CD4-positive, CD25-positive, alpha-beta regulatory T cell (primary cell): ENCODE data around the gene MUS81. TPM values are rescaled to one million over a fixed set of nuclear protein-coding genes. Genes with fewer than 3 reads are reported as not detected.

Source experiments
- ATAC-seq, 2 donors: fragments of 150-1000 bp; cut with Tn5 transposase; one replicate each; pipeline ENCODE4 v1.10.0; 2021; ENCODE audit warnings: low read depth in 2 of 2, moderate number of reproducible peaks in 2 of 2, moderate library complexity in 1 of 2
- DNase-seq, 3 donors: peaks; one replicate each; pipeline versions ENCODE4 v3.0.0 to v3.0.0-alpha.2; 2012 to 2022; ENCODE audit warnings: mixed read lengths in 1 of 3
- H3K27ac ChIP-seq: one replicate; pipeline ENCODE4 v1.7.0; 2013; ENCODE audit warnings: mild to moderate bottlenecking, low read length; ENCODE audit not compliant: insufficient read depth, poor library complexity, severe bottlenecking
- H3K27me3 ChIP-seq: one replicate; pipeline ENCODE4 v1.7.0; 2013; ENCODE audit warnings: low read length; ENCODE audit not compliant: control insufficient read depth, insufficient read depth
- H3K36me3 ChIP-seq: one replicate; pipeline ENCODE4 v1.7.0; 2013; ENCODE audit warnings: mild to moderate bottlenecking, low read length, moderate library complexity; ENCODE audit not compliant: control insufficient read depth, insufficient read depth
- H3K4me1 ChIP-seq: 2 replicates; pipeline ENCODE4 v1.7.0; 2013; ENCODE audit warnings: mild to moderate bottlenecking, low read length; ENCODE audit not compliant: insufficient read depth, control insufficient read depth, poor library complexity, severe bottlenecking
- H3K4me3 ChIP-seq: one replicate; pipeline ENCODE4 v1.7.0; 2013; ENCODE audit warnings: low read depth, mild to moderate bottlenecking, low read length, moderate library complexity
- H3K9me3 ChIP-seq, 2 experiments: 1 replicate in 1 of 2; 2 replicates in 1 of 2; pipeline ENCODE4 v1.7.0; 2013; ENCODE audit warnings: low read length in 2 of 2, mild to moderate bottlenecking in 1 of 2, moderate library complexity in 1 of 2; ENCODE audit not compliant: control insufficient read depth in 2 of 2
- H3K27ac Mint-ChIP-seq, 3 donors: one replicate each; pipeline ENCODE4 v1.8.0; 2020 to 2022; ENCODE audit warnings: mild to moderate bottlenecking in 3 of 3, mixed read lengths in 3 of 3, moderate library complexity in 2 of 3
- H3K27me3 Mint-ChIP-seq: one replicate; pipeline ENCODE4 v1.8.0; 2022; ENCODE audit warnings: mild to moderate bottlenecking, mixed read lengths
- H3K36me3 Mint-ChIP-seq: one replicate; pipeline ENCODE4 v1.8.0; 2020; ENCODE audit warnings: mixed read lengths
- H3K4me1 Mint-ChIP-seq, 4 donors: one replicate each; pipeline ENCODE4 v1.8.0; 2020 to 2022; ENCODE audit warnings: mixed read lengths in 4 of 4, mild to moderate bottlenecking in 1 of 4
- H3K4me3 Mint-ChIP-seq, 4 donors: one replicate each; pipeline ENCODE4 v1.8.0; 2020 to 2022; ENCODE audit warnings: mild to moderate bottlenecking in 4 of 4, mixed read lengths in 4 of 4, moderate library complexity in 3 of 4
- H3K9me3 Mint-ChIP-seq, 7 donors: one replicate each; pipeline ENCODE4 v1.8.0; 2020 to 2022; ENCODE audit warnings: mixed read lengths in 7 of 7, mild to moderate bottlenecking in 3 of 7, moderate library complexity in 2 of 7
- polyA plus RNA-seq, 4 donors: library from polyadenylated mRNA; unstranded; fragments of 300-500 nt; fragmentation: Illumina TruSeq; gene quantifications; one replicate each; pipeline ENCODE4 v1.2.3, GENCODE V29; 2021
- total RNA-seq: library from RNA; stranded (reverse); gene quantifications from one replicate; pipeline ENCODE4 v1.2.3, GENCODE V29; 2022

Gene MUS81
- total and polyA plus RNA-seq, 5 donors from 2014 or later, result 22.7 to 51.1 (median 24.0) TPM

DNA sequence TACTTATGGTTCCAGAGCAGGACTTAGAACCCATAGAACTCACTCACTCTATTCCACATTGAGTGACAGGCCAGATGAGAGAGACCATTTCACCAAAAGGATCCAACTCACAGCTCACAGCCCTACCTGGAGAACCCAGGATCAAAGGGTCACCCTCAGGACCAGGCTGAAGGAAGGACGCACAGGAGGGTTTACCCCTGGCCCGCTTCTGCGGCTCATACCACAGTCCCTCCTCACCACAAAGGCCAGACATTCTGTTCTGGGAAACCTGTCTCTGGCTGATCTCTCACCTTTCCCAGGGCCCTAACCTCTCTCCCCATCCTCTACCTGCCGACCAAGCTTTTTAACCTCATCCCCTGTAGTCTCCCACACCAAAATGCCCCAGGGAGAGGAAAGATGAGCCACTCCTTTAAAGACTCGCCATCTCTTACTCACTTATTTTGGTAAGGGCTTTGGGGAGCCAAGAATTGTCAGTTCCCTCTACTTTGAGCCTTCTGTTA lies 35.3 kb downstream of the MUS81 start:
- Mint-ChIP-seq H3K4me1 (peaks cover 0 to 41% (median 21%) of the 10 kb centered on the region in 4 donors), H3K36me3 (no peaks in the 10 kb centered on the region), H3K4me3 (peak overlapping the region in 3 of 4 donors; percentile 24 to 62 (median 58)), H3K27ac (peak overlapping the region in 1 of 3 donors; percentile 9), H3K9me3 (peaks cover 0 to 2% (median 0%) of the 10 kb centered on the region in 7 donors), H3K27me3 (peaks cover 8% of the 10 kb centered on the region)
- Histone ChIP-seq H3K27ac (no peak overlapping the region), H3K4me3 (no peak overlapping the region), H3K4me1 (peaks cover 57% of the 10 kb centered on the region), H3K9me3 (no peaks in the 10 kb centered on the region), H3K27me3 (no peaks in the 10 kb centered on the region), H3K36me3 (no peaks in the 10 kb centered on the region)
- no peak for ATAC-seq
- no peak for DNase-seq

DNA sequence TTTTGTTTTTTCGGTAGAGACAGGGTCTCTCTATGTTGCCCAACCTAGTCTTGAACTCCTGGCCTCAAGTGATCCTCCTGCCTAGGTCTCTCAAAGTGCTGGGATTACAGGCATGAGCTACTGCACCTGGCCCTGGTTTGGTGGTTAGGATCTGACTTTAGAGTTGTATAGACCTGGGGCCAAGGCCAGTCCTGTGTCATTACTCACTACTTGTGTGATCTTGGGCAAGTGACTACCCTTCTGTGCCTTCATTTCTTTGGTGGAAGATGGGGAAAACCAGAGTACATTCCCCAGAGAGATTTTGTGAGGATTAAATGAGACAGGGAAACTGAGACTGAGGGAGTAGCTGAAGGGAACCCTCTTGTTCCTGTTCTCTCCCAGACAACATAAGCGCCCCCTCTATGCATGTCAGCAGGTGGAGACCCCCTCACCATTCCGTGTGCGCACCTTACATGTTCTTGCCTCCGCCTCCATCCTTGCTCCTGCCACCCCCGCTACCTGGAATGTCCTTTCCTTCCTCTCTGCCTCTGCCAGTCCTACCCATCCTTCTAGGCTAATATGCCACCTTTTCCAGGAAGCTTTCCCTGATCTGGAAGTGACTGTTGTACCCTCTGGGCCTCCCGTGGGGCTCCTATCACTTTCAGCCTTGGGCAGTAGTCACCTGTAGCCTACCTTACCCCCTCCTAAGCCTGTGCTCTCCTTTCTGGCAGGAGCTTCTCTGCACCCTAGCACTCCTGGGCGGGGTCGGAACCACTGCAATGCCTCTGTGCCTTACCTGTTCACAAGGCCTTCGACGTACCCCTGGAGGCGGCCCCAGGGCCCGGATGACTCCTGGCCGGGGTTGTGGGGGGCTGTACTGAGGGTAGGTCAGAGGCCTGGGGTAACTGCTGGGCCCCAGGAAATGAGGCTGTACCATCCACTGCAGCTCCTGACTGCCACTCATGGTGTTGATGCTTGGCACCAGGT lies 36.1 kb downstream of the MUS81 start:
- no peaks in the 10 kb centered on the region for H3K36me3 Mint-ChIP-seq

DNA sequence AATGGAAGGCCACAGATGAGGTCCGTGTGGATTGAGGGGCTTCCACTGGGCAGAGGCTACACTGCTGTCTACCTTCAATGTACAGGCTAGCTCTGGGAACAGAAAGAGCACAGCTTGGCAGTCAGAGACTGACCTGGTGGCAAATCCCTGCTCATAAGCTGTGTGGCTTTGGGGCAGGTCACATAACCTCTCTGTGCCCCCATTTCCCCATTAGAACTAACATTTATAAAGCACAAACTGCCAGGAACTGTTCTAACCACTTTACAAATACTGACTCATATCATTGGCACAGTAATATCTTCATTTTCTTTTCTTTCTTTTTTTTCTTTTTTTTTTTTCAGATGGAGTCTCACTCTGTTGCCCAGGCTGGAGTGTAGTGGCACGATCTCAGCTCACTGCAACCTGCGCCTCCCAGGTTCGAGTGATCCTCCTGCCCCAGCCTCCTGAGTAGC lies 36.8 kb downstream of the MUS81 start:
- peaks cover 0 to 42% (median 22%) of the 10 kb centered on the region in 4 donors for H3K4me1 Mint-ChIP-seq
- no peaks in the 10 kb centered on the region for H3K27me3 ChIP-seq
- peaks cover 14% of the 10 kb centered on the region for H3K27me3 Mint-ChIP-seq
- DNase-seq (no peak), ATAC-seq (no peak)
- no peaks in the 10 kb centered on the region for H3K36me3 Mint-ChIP-seq
- peaks cover 46% of the 10 kb centered on the region for H3K4me1 ChIP-seq
- H3K4me3 Mint-ChIP-seq, result peak overlapping the region in 1 of 4 donors; percentile 73
- H3K27ac ChIP-seq, result no peak overlapping the region
- H3K27ac Mint-ChIP-seq, result peak overlapping the region in 1 of 3 donors; percentile 48
- H3K4me3 ChIP-seq, result no peak overlapping the region
- no peaks in the 10 kb centered on the region for H3K36me3 ChIP-seq
- H3K9me3 Mint-ChIP-seq, result peaks cover 0 to 2% (median 0%) of the 10 kb centered on the region in 7 donors
- H3K9me3 ChIP-seq, result no peaks in the 10 kb centered on the region

More for the DNA sequence above, 36.1 kb downstream of the MUS81 start:
- H3K9me3 ChIP-seq, result no peaks in the 10 kb centered on the region
- no peak for DNase-seq
- H3K27ac ChIP-seq, result no peak overlapping the region
- Mint-ChIP-seq H3K4me1 (peaks cover 0 to 46% (median 24%) of the 10 kb centered on the region in 4 donors), H3K4me3 (peak overlapping the region in 3 of 4 donors; percentile 22 to 76 (median 73)), H3K27ac (peak overlapping the region in 1 of 3 donors; percentile 9), H3K9me3 (peaks cover 0 to 2% (median 0%) of the 10 kb centered on the region in 7 donors), H3K27me3 (peaks cover 11% of the 10 kb centered on the region)
- H3K27me3 ChIP-seq, result no peaks in the 10 kb centered on the region
- H3K36me3 ChIP-seq, result no peaks in the 10 kb centered on the region
- peaks cover 54% of the 10 kb centered on the region for H3K4me1 ChIP-seq
- ATAC-seq, result no peak
- H3K4me3 ChIP-seq, result no peak overlapping the region

DNA sequence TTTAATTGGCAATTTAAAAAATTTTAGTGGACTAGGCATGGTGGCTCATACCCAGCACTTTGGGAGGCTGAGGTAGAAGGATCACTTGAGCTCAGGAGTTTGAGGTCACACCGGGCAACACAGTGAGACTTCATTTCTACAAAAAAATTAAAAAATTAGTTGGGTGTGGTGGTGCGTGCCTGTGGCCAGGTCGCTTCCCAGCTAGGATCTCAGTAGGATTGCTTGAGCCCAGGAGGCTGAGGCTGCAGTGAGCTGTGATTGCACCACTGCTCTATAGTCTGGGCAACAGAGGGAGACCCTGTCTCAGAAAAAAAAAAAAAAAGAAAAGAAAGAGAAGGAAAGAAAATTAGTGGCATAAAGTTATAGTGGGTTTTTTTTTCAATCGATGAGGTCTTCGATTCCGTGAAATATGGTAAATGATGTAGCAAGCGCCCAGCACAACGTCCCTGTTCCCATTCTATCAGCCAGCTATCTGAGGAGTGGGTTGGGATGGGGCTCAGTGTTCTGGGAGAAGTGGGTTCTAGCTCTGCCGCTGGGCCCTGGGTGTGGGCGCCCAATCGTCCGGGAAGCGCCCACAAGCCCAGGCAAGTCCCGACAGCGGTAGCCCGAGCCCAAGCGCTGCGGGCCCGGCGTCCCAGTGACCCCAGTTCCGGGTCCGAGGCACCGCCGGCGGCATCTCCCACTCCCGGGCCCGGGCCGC lies 38.6 kb downstream of the MUS81 start:
- Histone ChIP-seq H3K36me3 (no peaks in the 10 kb centered on the region), H3K4me3 (no peak overlapping the region), H3K9me3 (no peaks in the 10 kb centered on the region), H3K27me3 (peaks cover 3% of the 10 kb centered on the region), H3K27ac (no peak overlapping the region), H3K4me1 (peaks cover 29% of the 10 kb centered on the region)
- peaks cover 26% of the 10 kb centered on the region for H3K27me3 Mint-ChIP-seq
- H3K27ac Mint-ChIP-seq, result no peak overlapping the region
- H3K4me3 Mint-ChIP-seq, result peak overlapping the region; percentile 67 to 93 (median 73)
- no peaks in the 10 kb centered on the region for H3K36me3 Mint-ChIP-seq
- H3K9me3 Mint-ChIP-seq, result peaks cover 0 to 2% (median 0%) of the 10 kb centered on the region in 7 donors
- no peak for ATAC-seq
- peaks cover 0 to 26% (median 10%) of the 10 kb centered on the region in 4 donors for H3K4me1 Mint-ChIP-seq
- no peak for DNase-seq

DNA sequence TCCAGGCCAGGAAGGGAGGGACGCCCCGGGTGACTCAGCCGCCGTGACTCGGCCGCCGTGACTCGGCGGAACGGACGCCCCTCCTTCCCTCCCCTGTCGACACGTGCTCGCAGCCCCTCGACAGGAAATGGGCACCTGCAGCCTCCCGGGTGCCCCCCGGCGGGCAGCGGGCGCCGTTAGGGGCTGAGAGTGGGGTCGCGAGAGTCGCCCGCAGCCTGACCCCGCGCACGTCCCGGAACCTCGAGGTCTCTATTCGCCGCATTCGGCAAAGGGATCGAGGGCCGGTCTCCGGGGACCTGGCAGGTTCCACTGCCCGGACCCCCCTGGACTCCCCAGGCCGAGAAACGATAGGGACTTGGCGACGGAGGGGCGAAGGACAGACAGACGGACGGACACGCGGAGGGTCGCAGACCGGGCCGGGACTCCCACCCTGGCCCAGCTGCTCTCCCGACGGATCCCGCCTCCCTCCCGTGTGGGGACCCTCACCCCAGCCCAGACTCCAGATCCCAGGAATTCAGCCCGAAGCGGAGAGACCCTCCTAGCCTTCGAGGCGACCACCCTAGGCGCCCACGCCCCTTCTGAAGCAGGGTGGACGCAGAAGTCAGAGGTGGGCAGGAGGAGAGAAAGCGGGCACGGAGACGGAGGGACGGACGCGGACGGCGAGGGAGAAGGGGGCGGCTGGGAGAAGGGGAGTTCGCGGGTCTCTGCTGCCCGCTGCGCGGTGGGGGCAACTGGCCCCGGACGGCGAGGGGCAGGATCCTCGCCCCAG lies 39.3 kb downstream of the MUS81 start:
- Mint-ChIP-seq H3K4me3 (peak overlapping the region in 2 of 4 donors; percentile 32 to 71), H3K9me3 (peaks cover 0 to 2% (median 0%) of the 10 kb centered on the region in 7 donors), H3K27ac (no peak overlapping the region), H3K4me1 (peaks cover 0 to 19% (median 5%) of the 10 kb centered on the region in 4 donors), H3K27me3 (peaks cover 29% of the 10 kb centered on the region), H3K36me3 (no peaks in the 10 kb centered on the region)
- peaks cover 22% of the 10 kb centered on the region for H3K4me1 ChIP-seq
- no peak overlapping the region for H3K4me3 ChIP-seq
- DNase-seq (peak in 2 of 3 donors; percentile 51 to 63), ATAC-seq (no peak)
- peak overlapping the region; percentile 33 for H3K27ac ChIP-seq
- H3K27me3 ChIP-seq, result peaks cover 3% of the 10 kb centered on the region
- H3K9me3 ChIP-seq, result no peaks in the 10 kb centered on the region
- H3K36me3 ChIP-seq, result no peaks in the 10 kb centered on the region

DNA sequence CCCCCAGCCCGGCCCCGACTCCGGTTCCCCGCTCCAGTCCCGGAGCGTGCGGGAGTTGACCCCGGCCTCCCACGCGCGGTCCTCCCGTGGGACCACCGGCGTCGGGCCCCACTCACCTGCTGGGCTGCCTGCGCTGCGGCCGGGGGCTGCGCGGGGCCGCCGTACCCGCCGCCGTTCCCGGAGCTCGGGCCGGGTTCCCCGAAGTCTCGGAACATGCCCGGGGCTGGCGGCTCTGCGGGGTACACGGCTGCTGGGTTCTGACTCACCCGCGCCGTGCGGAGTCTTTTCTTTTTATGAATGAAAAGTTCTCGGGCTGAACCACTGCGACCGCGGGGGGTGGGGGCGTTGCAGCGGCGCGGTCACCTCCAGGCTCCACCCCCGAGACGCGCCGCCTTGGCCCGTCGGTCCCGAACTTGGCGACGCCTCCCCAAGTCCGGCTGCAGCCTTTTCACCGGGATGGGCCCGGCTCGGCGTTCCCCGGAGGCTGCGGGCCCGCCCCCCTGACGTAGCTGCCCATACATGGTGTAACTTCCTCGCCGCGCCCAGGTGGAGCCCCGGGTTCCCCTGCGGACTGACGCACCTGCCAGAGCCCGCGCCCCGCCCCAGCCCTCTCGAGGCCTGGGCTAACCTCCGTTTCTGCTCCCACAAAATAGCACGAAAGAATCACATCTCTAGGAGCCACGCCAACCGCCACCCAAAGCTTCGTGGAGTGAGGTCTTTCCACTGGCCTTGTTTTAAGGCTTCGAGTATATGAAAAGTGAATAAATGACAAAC lies 40.1 kb downstream of the MUS81 start, which contains the start of gene FOSL1:
FOSL1 (minus strand) TSS at position 264 of the 774 bp plus-strand sequence; CDS start at position 215, 49 bp downstream.
- Histone ChIP-seq H3K27ac (peak within 1 kb of the TSS; percentile 41), H3K36me3 (no peaks in the 10 kb centered on the region), H3K4me1 (peaks cover 22% of the 10 kb centered on the region), H3K9me3 (no peaks in the 10 kb centered on the region), H3K4me3 (peak within 1 kb of the TSS; percentile 41), H3K27me3 (peaks cover 3% of the 10 kb centered on the region)
- peak within 1 kb of the TSS; percentile 21 to 78 (median 74) for H3K4me3 Mint-ChIP-seq
- H3K36me3 Mint-ChIP-seq, result no peaks in the 10 kb centered on the region
- H3K27ac Mint-ChIP-seq, result peak within 1 kb of the TSS in 2 of 3 donors; percentile 77 to 81
- peaks cover 0 to 19% (median 5%) of the 10 kb centered on the region in 4 donors for H3K4me1 Mint-ChIP-seq
- ATAC-seq (peak; percentile 91 to 94), DNase-seq (peak; percentile 89 to 93 (median 93))
- peaks cover 0 to 2% (median 0%) of the 10 kb centered on the region in 7 donors for H3K9me3 Mint-ChIP-seq
- peaks cover 29% of the 10 kb centered on the region for H3K27me3 Mint-ChIP-seq
